Stimulated activated CD4-positive, alpha-beta T cell treated with anti-CD3 and anti-CD28 coated beads, Interleukin-4, amount 100 ng/mL, for 48 hours (primary cell): Measurements from ENCODE around the gene MEG3.
"Not testable (repeated sequence)": the region's sequence is repeated elsewhere in the genome, so short reads cannot be mapped to it uniquely, and the experiment has no call there.

Experiments used
- DNase-seq, 2 donors: peaks; one replicate each; pipeline ENCODE4 v3.0.0-alpha.2; 2020; ENCODE audit warnings: low read depth in 2 of 2

The MEG3 gene

DNA sequence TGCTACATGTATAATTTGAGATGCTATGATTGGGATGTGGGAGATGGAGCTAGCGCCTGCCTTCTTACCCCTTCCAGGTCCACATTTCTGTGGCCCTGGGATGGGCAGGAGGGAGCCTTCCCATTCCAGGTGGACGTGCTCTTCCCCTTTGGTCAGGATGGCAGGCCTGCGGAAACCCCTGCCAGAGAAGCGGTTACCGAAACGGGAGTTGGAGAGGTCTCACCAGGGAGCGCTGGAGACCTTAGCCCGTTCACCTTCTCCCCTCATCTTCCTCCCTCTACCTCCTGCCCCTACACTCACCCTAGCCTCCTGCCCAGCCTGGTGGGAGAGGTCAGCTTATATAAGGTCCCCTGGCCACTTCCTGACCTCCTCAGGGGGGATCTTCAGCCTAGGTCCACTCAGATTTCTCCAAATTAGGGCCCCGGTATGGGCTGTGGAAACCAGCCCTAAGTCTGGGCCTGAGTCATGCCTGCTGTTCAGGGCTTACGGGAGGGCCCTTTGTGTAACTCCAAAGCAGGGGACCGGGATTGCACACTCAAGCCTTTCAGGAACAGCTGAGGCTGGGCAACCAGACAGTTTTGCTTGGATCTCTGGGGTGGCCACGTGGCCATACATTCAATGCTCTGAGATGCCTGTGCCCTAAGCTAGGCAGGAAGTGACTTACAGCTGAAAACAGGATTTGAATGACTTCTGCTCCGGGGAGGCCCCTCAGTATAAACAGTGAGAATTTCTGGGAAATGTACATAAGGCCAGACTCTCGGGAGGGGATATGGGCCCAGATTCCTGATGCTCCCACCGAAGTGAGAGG lies 10.2 kb upstream of the MEG3 start:
- DNase-seq, result no peak

GRCh38 chr14:100816286-100816949 lies 9.5 kb upstream of the MEG3 start:
- no peak for DNase-seq

- DNase-seq, result no peak
These were observed 8.7 kb upstream of the MEG3 start for GRCh38 chr14:100816950-100817901.

GRCh38 chr14:100818221-100818699 lies 7.7 kb upstream of the MEG3 start:
- no peak for DNase-seq

DNA sequence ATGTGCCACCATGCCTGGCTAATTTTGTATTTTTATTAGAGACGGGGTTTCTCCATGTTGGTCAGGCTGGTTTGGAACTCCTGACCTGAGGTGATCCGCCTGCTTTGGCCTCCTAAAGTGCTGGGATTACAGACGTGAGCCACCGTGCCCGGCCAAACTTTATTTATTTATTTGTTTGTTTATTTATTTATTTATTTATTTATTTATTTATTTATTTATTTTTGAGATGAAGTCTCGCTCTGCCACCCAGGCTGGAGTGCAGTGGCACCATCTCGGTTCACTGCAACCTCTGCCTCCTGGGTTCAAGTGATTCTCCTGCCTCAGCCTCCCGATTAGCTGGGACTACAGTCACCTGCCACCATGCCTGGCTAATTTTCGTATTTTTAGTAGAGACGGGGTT lies 7.0 kb upstream of the MEG3 start:
- DNase-seq, result not testable (repeated sequence)

GRCh38 chr14:100819453-100819828 lies 6.5 kb upstream of the MEG3 start:
- DNase-seq, result no peak

DNA sequence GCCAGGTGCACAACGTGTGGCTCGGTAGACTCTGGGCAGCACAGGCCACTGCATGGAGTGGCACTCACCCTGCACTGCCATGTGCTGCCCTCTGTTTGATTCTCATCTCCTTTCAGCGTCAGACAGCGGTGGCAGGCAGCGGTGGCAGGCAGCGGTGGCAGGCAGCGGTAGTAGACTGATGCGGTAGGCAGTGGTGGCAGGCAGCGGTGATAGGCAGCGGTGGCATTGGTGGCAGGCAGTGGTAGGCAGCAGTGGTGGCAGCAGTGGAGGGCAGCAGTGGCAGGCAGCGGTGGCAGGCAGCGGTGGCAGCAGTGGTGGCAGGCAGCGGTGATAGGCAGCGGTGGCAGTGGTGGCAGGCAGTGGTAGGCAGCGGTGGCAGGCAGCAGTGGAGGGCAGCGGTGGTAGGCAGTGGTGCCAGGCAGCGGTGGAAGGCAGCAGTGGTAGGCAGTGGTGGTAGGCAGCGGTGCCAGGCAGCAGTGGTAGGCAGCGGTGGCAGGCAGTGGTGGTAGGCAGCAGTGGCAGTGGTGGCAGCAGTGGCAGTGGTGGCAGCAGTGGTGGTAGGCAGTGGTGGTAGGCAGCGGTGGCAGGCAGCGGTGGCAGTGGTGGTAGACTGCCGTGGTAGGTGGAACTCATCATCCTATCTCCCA lies 6.0 kb upstream of the MEG3 start:
- no peak for DNase-seq

DNA sequence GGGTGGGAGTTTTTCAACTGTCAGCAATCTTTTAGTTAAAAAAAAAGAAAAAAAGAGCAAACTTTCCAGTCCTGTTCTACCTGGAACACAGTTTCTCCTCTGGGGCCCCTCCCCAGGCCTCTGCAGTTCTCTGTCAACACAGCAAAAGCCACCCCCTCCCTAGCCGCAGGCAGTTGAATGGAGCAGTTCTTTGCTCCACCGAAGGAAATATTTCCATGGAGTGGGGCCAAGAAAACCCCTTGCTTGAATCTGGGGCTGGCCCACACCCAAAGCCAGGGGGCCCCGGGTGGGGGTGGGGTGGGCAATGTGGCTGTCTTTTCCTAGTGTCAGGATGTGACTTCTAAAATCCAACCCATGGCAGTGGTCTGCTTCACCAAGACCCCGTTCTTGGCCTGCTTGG lies 5.0 kb upstream of the MEG3 start:
- DNase-seq, result no peak

GRCh38 chr14:100822013-100822412 lies 3.9 kb upstream of the MEG3 start:
- no peak for DNase-seq

- DNase-seq, result no peak
These were observed 3.2 kb upstream of the MEG3 start for GRCh38 chr14:100822532-100823296.

GRCh38 chr14:100823413-100824080 lies 2.4 kb upstream of the MEG3 start:
- DNase-seq, result no peak

DNA sequence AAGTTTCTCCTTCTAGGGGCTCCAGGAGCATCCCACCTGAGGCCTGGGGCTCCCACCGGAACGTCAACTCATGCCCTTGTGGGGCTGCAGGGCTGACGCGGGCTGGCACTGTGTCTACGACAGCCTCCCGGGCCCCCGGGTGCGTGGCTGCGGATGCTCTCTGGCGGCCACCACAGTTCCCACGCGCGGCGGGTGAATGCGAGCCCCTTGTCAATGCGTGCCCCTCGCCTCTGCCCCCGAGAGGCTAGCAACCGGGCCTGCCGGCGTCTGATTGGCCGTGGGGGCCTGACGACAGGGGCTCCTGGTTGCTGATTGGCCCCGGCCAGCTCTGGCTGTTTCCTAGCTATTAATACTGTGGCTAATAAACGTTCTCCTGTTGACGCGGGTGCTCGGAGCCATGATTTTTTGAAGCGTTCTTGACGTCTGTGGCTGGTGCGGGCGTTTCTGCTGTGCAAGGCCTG lies 1.8 kb upstream of the MEG3 start:
- no peak for DNase-seq

- no peak for DNase-seq
These were observed 811 bp upstream of the MEG3 start for GRCh38 chr14:100824901-100825712.

DNA sequence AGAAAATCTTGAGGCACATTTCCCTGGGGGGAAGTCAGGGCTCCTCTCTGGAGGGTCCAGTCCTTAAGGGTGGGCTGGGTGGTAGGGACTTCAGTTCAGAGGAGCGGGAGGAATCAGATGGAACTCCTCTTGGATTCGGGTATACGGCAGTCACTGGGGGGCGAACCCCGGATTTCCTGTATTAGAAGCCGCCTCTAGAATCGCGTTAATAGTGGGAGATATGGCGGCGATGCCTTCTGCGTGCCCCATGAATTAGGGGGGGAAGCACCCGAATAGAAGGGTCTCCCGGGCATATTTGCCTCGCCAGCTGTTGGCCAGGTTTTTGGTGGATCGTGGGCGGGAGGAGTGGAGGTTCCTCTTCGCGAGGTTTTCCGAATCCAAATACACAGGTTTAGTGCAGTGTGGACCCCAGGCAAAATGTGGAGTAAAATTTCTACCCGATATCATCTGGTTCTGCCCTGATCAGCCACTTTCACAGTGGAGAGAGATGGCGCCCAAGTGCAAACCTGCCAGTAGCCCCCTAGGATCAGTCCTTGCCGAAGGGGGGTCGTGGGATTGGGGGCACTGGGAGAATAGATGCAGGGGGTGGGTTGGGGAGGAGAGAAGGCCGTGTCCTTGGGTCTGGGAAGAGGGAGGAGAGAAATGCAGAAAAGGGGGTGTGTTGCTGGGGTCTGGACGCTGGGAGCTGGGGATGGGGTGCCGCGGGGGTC lies 628 bp downstream of the MEG3 start:
- no peak for DNase-seq

GRCh38 chr14:100827101-100828021 lies 1.4 kb downstream of the MEG3 start:
- DNase-seq, result no peak

DNA sequence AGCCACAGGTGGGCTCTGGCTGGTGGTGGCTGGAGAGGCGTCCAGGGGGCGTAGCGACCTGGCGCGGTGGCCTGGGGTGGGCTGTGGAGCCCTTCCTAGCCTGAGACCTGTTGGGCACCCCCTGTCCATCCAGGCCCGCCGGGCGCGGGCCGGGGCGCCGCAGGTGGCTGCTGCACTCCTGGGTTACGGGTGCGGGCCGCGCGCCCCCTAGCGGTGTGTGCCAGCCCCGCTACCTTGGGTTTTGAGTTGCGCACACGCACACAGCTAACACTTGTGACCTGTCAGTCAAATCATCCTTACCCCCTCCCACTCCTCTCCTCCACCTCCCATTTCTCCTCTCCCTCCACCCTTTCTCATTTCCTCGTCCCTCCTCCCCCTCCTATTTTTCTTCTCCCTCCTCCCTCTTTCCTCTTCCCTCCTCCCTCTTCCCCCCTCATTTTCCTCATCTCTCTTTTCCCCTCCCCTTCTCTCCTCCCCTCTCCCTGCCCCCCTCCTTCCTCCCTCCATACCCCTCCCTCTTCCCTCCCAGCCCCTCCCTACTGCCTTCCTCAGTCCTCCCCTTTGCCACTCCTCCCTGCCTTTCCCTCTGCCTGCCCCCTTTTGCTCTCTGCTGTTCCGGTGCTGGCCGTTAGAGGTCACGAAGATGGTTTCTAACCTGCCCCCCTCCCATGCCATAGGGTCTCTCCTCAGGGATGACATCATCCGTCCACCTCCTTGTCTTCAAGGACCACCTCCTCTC lies 2.3 kb downstream of the MEG3 start:
- DNase-seq, result no peak

- DNase-seq, result no peak
These were observed 4.8 kb downstream of the MEG3 start for GRCh38 chr14:100830681-100831080.
